EL (cell line): ENCODE results near the gene HOXC12.
A peak's percentile ranks its signal among the peaks of the same experiment; 100 is the strongest.

ENCODE experiments used
- DNase-seq: peaks from one replicate; pipeline ENCODE4 v3.0.0-alpha.2; 2016

HOXC12 gene, protein sequence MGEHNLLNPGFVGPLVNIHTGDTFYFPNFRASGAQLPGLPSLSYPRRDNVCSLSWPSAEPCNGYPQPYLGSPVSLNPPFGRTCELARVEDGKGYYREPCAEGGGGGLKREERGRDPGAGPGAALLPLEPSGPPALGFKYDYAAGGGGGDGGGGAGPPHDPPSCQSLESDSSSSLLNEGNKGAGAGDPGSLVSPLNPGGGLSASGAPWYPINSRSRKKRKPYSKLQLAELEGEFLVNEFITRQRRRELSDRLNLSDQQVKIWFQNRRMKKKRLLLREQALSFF

DNA sequence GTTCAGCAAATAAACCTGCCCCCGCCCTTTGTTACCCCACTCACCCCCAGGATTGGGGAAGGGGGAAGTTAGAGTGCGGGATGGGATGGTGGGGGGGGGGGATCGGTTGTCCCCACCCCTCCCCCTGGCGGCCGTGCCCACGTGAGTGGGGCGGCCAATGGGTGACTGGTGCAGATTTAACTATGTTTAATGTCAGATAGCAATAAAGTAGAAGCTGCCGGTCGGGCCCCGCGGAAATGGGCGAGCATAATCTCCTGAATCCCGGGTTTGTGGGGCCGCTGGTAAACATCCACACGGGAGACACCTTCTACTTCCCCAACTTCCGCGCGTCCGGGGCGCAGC lies at the start of gene HOXC12:
TSS of gene HOXC12 (plus strand) at position 210 of the 342 bp plus-strand sequence. CDS start at position 237, 27 bp downstream.
- no peak for DNase-seq

DNA sequence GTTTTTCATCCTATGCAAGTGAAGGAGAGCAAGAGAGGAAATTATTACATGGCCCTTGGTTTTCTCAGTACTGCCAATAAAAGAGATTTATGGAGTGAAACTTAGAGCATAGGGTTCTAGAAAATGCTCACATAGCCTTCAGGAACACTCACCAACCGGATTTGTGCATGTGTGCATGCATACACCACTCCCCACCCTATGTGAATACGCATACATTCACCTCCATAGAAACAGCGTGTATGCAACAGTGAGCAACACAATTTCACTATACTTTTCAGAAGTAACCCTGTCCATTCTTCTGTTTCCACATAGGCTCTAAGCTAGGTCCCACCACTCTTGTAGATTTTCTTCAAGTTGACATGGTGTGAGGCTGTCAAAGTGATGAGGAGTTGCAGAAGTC lies 47.6 kb upstream of the HOXC12 start:
- no peak for DNase-seq

DNA sequence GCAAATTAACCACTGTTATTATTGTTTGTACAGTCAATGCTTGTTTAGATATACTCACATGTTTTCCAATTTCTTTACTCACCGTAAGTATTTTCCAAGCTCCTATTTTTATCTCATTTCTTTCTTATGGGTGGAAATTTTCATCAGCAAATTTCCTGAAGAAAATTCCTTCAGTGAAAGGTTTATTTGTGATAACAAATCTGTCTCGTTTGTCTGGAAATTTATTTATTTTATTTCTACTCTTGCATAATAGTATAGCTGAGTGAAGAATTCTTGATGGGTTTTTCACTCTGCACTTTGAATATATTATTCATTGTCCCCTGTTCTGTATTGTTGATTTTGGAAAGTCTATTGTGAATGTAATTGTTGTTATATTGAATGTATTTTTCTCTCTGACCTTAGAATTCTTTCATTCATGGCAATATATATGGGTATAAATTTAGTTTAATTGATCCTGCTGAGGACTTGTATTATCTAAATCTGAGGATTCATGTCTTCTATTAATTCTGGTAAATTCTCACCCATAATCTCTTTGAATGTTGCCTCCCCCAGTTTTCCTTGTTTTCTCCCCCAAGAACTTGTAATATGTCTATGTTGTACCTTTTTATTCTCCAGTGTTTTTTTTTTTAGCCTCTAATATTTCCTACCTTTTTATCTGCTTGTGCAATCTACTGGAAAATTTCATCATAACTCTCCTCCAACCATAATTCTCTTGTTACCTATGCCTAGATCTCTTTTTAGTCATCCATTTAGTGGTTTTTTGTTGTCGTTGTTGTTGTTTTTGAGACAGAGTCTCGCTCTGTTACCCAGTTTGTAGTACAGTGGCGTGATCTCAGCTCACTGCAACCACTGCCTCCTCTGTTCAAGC lies 37.7 kb upstream of the HOXC12 start:
- DNase-seq, result no peak

DNA sequence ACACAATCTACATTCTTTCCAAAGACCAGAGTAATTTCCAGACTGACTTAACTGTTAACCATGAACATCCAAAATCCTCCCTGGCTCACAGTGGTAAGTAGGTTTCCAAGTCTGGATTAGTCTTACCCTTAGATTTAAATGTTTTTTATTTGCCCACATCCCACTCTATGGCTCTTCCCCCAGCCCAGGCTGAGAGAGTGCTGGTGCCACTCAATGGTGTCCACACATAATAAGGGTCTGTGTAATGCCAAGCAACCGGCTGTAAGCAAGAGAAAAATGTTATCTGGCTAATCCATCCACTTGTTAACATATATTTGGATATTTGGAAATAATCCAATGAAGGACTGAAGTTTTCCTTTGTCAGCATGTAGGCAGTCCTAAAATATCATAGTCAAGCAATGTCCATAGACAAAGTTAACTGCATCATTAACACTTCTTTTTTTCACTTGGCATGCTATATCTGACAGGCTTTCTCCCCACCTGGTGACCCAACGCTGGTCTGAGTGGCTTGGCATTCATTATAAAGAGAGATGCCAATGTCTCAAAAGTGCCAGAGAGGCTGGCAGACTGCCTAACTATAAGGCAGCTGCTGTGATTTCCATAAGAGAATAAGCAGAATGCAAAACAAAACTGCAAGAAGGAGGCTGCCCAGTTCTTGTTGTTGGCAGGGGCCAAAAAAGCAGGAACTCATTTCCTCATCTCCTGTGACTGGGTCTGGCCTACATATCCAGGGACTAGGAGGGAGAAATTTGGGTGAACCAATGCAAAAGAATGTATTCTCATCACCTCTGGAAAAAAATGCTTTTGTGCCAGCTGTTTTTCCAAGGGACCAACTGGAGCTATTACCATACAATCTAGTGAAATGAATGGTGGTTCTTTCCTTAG lies 29.9 kb upstream of the HOXC12 start:
- DNase-seq, result no peak

DNA sequence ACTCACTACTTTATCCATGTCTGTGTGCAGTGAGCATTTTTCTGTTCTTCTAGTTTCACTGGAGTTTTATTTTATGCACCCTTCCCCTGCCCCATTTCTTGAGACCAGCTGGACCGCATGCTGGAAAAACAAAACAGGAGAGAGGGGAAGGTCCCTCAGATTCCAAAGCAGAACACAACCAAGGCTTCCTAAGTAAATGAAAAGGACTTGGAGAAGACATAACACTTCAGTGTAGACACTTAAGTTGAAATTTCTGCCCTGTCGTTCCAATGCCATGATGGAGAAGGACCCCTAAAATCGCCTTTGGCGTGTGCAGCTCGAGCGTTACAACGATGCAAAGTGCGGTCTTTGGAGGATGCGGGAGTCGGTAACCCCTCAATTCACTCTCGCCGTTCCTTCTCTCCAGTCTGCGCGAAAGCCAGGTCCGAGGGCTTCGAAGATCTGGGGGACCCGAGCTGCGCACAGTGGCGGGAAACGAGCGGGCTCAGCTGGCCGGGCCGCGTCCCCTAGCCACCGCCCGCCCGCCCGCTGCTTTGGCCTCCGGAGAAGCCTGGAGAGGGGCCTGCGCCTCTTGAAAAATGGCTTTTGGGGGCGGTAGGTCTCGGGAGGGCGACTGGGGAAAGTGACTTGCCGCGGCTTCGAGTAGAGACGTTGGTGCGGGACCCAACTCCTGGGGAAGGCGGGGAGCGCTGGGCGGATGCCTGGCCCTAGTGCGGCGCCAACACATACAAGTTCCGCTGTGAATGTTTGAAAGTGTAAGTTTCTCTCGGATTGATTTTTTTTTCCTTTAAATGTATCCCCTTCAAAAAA lies 27.3 kb upstream of the HOXC12 start:
- no peak for DNase-seq

DNA sequence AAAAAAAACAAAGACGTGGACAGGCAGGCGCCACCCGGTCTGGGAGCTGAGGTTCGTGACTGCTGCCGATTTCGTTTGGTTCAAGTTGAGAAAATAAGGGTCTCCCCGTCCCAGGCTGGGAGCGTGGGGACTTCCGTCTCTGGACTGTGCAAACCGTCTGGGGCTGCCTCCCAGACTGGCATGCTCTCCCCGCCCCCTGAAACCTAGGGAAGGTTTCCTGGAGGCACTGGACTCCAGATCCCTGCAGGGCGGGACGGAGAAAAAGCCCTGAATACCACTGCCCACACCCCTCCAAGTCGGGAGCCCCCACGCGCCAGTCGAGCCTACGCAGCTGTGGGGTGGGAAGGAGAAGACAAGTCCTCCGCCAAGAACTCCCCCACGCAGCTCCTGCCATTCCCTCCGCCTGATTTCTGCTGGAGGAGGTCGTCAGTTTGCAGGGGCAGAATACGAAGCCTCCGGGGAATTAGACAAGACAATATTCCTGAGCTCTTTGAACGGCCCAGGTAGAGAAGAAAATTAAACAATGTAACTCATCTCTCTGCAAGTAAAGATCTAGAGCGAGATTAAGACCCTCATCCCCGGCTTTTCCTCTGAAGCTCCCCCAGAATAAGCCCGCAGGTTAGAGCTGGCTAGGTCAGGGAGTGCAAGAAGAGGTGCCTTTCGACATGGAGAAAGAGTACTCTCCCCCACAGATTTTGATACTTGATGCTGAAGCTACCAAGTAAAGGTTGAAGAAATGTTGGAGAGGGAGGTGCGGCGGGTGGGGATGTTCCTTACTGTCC lies 26.5 kb upstream of the HOXC12 start:
- DNase-seq, result no peak

DNA sequence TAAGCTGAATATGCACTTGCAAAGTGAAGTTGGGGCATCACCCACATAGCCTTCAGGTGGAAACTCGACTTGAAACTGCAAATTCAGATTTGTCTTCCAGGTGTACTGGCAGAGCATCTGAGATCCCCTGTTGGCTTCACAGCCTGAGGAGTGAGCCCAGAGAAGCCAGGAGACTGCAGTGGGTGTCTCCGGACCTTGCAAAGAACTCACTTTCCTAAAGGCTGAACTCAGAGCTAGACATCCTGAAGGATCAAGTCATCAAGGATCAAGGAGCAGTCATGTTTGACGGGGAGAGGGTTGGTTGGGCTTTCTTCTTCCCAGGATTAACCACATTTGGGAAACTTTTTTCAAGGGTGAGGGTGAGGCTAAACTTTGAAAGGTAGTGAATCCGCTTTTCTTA lies 25.2 kb upstream of the HOXC12 start:
- no peak for DNase-seq

DNA sequence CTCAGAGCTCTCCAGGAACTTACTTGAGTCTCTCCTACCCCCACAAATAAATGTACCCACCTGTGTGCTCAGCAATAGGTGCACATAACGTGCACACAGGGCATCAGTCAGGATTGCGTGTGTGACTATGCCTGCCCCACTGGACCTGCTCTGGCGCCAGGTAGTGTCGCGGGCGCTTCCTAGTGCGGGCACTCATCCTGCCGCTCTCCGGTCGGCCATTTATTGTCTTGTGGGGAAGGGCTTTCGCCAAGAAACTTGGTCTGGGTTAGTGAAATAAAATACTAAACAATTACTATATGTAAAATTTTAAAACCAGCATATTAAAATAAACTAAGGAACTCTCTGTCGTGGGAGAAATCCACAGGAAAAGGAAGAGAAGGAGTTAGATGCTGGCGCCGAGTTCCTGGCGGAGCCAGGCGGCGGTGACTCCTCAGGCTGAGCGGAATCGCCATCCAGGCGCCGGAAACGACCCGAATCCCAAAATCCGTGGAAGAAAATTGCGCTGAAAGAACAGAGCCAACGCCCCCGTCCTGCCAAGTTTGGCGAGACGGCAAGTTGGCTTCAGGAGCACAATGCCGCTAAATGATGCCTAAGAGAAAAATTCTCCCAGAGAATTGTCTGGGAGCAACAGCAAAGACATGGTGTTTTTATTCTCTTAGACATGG lies 24.0 kb upstream of the HOXC12 start:
- DNase-seq, result no peak

DNA sequence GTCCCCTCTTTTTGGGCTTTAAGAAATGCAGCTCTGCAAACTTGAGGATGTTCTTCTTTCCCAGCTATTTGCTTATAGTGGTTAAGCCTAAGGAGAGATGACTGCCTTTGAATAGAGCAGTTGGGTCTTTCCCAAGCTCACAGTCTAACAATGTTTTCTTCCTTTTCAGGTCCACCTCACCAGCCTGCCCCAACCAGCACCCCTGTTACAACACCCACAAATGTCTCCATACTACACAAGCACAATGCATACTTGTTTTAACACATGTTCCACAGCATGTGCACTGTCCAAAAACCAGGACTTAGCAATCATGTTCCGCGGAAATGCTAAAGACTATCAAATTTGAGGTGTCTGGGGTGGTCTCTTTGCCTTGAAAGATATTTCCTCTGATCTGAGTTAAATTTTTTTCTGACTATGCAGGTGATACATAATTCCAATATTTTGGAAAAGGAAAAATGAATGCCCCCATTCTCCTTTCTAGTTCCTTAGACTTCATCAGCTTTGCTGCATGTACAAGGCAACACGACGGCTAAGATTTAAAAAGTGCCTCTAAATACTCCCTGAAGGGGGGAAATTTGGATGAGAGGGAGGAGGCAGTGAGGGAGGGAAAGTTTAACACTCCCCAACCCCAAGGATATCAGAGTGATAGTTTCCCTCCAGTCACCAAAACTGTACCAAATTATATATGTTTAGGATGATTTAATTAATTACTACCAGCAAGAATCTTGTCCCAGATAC lies 22.7 kb upstream of the HOXC12 start:
- no peak for DNase-seq

DNA sequence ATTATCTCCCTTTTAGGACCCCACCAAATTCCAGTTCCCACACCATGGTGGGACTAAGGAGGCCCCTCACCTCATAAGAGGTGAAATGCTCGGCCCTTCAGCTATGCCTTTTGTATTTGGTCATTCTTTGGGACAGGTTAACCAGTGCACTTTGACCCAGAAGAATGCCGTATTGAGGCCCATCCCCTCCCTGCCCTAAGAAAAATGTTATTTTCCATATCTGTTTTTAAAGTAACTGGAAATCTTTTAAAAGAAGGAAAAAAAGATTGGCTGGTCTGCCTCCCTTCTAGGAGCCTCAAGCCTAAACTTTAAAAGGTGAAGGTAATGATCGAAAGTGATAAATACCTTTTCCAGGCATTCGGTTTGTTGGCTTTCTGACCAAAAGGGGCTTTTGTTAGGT lies 21.8 kb upstream of the HOXC12 start:
- no peak for DNase-seq

DNA sequence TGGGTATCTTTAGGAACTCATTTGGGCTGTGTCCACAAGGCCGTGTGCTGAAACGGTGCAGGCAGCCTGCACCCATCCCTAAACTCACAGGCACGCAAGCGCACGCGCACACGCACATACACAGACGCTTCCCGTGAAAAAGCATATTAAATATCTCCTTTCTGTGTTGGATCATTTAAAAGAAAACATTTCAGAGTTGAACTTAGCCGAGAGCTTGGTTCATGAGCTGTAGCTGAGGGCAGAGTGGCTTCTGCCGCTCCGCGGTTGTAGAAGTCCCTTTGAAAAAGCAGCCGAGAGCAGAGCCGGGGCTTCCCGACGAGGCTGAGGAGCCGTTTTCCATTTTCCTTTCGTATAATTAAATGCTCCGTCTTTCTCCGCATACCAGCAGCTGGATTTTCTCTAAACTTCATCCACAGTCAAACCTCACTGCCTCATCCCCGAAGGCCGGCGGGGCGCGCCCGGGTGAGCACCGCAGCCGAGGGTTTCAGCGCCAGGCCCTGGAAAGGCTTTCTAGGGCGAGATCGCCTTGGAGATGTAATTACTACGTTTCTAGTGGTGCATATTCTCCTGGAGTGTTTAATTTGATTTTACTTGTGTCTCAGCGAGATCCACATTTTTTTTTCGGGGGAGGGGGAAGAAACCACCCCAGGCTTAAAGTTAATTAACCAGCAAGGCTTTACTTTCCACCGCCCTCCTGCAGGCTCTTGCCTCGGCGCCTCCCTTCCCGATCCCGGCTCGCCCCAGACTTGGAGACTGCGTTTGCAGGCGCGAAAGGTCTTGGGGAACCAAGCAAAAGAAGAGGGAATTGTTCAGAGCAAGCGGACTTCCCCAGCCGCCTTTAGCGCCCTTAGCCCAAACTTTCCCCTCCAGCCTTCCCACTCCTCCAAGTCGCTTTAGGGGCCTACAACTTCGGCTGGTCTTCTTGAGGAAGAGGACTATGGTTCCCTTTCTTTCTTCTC lies 19.0 kb upstream of the HOXC12 start:
- DNase-seq, result no peak

DNA sequence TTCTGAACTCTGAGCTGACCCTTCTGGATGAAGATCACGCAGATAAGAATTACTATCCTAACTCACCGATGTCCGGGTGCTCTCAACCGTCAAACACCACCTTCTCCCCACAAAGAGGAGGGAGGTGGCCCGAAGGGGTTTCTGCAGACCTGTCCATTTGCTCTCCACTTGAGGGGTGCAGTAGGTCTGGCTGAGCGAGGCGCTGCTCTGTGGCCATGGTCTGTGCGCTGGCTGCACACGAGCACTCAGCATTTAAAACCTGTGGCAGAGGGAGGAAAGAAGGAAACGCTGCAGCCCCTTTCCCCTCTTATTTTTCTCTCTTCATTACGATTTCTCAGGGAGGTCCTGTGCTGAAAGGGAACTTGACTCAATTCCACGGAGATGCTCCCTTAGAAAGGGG lies 17.6 kb upstream of the HOXC12 start:
- no peak for DNase-seq

DNA sequence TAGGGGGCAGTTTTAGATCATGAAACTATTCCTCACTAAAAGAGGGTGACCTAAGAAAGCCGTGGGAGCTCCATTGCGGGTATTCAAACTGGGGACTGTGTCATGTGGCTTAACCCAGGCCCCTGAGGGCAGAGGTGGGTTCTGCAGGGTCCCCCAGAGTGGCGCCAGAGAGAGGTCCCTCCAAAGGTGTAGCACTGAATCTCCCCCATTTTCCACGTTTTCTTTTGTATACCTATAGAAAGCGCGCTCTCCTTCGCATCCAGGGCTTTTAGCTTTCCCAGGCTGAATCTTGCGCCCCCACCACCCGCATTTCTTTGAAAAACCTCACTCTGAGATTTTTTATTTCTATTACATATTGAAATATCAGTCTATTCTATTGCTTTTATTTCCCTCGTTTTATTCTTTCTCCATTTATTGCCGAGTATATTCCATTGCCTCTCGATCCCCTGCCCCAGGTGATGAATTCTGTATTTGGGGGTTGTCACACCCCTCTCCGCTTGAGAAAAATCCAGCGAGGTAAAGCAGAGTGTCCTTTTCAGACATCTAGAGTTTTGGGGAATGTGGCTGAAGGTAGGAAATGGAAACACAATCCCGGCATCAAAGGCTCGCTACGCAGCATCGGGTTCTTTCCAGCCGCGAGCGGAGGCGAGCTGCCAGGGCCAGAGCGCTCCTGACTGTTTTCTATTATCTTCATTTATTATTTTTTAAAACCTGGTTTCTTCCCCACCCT lies 16.9 kb upstream of the HOXC12 start:
- DNase-seq, result no peak

DNA sequence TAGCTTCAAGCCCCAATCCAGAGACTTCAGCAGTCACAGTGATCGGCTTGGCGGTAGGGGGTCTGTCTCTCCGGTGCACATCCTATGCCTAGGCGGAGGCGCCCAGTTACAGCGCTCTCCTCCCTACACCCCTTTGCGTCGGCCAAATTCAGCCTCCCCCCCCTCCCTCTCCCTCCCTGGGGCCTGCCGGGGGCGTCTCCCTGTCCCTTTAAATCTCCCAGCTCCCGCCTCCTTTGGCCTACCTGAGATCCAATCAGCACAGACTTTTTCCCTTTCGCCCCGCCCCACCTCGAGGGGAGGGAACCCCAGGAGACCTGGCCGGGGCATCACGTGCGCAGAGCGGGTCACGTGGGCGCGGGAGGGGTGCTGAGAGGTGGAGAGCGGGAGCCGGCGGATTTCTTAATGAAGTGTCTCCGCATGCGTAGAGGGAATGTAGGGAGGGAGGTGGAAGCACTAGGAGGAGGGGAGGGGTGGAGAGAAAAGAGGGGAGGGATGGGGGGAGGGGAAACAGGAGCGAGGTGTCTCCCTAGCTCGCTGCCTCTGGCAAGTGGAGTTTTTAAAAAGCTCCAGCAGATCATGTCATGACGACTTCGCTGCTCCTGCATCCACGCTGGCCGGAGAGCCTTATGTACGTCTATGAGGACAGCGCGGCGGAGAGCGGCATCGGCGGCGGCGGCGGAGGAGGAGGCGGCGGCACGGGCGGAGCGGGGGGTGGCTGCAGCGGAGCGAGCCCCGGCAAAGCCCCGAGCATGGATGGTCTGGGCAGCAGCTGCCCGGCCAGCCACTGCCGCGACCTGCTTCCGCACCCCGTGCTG lies 16.2 kb upstream of the HOXC12 start, which contains the start of gene HOXC13:
TSS of gene HOXC13 (plus strand) at position 506 of the 815 bp plus-strand sequence. CDS start at position 582, 76 bp downstream.
- DNase-seq, result peak; percentile 90

DNA sequence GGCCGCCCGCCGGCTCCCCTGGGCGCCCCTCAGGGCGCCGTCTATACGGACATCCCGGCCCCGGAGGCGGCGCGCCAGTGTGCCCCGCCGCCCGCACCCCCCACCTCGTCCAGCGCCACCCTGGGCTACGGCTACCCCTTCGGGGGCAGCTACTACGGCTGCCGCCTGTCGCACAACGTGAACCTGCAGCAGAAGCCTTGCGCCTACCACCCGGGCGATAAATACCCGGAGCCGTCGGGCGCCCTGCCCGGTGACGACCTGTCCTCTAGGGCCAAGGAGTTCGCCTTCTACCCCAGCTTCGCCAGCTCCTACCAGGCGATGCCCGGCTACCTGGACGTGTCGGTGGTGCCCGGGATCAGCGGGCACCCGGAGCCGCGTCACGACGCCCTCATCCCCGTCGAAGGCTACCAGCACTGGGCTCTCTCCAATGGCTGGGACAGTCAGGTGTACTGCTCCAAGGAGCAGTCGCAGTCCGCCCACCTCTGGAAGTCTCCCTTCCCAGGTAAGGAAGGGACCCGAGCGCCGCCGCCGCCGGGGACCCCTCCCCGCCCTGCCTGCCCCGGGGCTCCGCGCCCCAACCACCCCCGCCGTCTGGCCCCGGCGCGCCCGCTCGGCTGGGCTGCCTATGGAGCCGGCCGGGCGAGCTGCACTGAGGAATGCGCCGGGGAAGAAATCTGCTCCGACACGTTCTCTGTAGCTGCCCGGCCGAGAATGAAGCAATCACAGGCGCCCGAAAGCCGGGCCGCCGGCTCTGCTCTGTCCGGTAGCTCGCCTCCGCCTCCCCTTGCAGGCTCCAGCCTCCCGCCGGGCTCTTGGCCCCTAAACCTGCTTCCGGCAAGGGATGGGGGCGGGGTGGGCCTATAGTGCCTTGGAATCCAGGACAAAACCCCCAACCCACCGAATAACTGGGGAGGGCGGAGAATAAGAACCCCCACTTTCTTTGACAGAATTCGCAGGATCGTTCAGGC lies 15.3 kb upstream of the HOXC12 start:
- peak; percentile 67 for DNase-seq

DNA sequence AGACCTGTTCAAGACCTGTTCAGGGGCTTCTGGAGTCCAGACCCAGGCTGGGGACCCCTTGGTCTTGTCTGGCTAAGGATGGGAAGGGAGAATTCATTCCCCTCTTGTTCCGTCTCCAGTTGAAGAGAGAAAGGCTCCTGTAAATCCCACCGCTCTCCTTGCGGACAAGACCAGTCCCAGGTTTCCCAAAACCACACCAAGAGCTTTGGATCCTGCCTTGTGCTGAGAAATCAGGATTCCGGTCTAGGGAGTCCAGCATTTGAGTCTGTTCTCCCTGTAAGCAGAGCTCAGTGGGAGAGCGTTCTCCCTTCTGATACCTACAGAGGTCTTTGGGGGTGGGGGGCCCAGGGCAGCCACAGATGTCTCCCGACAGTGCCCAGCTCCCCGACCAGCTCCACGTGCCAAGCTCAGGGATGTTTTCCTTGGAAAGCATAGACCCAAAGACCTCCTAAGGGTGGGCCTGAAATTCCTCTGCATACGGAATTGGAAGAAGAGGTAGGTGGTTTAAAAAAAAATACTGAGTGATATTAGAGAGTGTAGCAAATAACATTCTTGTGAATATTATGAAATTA lies 14.2 kb upstream of the HOXC12 start:
- DNase-seq, result no peak
